ENCODE results near the gene BIRC6. TPM values are rescaled to one million over a fixed set of nuclear protein-coding genes. Genes with fewer than 3 reads are reported as not detected.

BIRC6 gene
- total and polyA plus RNA-seq, 2 donors (not counting 1 experiment from before 2014, with no cell fraction given), result 41.7 to 166 TPM

GRCh38 chr2:32627814-32628579 lies 271.2 kb downstream of the BIRC6 start, which contains the start of gene TTC27:
Gene TTC27, plus strand, starts transcription at chr2:32628050. Its CDS starts 243 bp downstream, at chr2:32628293.
- Histone ChIP-seq H3K4me2 (replicated peaks; ENCODE audit: low read depth, low read length, poor library complexity, severe bottlenecking) (peak within 1 kb of the TSS; percentile 87), H3K36me3 (replicated peaks in 1 of 2; ENCODE audit: control extremely low read depth in 1 of 2, control insufficient read depth in 1 of 2, extremely low read depth in 1 of 2, insufficient read depth in 2 of 2, low read length in 1 of 2) (peaks cover 8 to 15% of the 10 kb centered on the region in 2 experiments), H4K20me1 (ENCODE audit: control insufficient read depth, insufficient read depth, low read length, poor library complexity, severe bottlenecking) (no peaks in the 10 kb centered on the region), H3K4me3 (ENCODE audit: control extremely low read depth in 1 of 5, extremely low read depth in 1 of 5, insufficient read depth in 1 of 5, low read depth in 2 of 5, low read length in 4 of 5) (peak within 1 kb of the TSS; percentile 75 to 97 (median 80)), H3K27ac (ENCODE audit: low read length in 2 of 2) (peak within 1 kb of the TSS; percentile 39 to 66), H3K4me1 (ENCODE audit: control insufficient read depth in 2 of 2, insufficient read depth in 2 of 2, low read length in 2 of 2) (peaks cover 4 to 17% of the 10 kb centered on the region in 2 donors), H2AFZ (ENCODE audit: insufficient read depth, low read depth, low read length, poor library complexity, severe bottlenecking) (peak within 1 kb of the TSS; percentile 90), H3K9me3 (ENCODE audit: control extremely low read depth in 1 of 3, control insufficient read depth in 2 of 3, insufficient read depth in 1 of 3, low read length in 2 of 3) (no peaks in the 10 kb centered on the region), H3K9ac (ENCODE audit: low read length) (peak within 1 kb of the TSS; percentile 75), H3K79me2 (ENCODE audit: control insufficient read depth, insufficient read depth, low read length) (peaks cover 30% of the 10 kb centered on the region), H3K27me3 (replicated peaks in 1 of 4; ENCODE audit: control extremely low read depth in 1 of 4, control insufficient read depth in 3 of 4, insufficient read depth in 4 of 4, low read length in 3 of 4) (no peaks in the 10 kb centered on the region)
- peak; percentile 100 for ATAC-seq (ENCODE audit: low read depth)
- peak within 1 kb of the TSS; percentile 82 for H3K27ac Mint-ChIP-seq
- H3K9me3 Mint-ChIP-seq (ENCODE audit: insufficient read depth), result no peaks in the 10 kb centered on the region
- H3K4me3 Mint-ChIP-seq, result peak within 1 kb of the TSS; percentile 96
- no peaks in the 10 kb centered on the region for H3K27me3 Mint-ChIP-seq
- ChIA-PET CTCF (interaction anchor here (2.3 to 2.5 kb wide), 2 partner anchors 848 to 955 kb away, joined by 7 to 8 read pairs; partner anchors contain the start of gene RASGRP3), POLR2A (interaction anchor here (1.3 to 1.4 kb wide), 2 partner anchors 565 to 848 kb away, joined by 3 to 4 read pairs; partner anchors contain the start of gene SPAST)
- peak; percentile 94 for DNase-seq
- peaks cover 18% of the 10 kb centered on the region for H3K4me1 Mint-ChIP-seq
- intact Hi-C loops (cut with micrococcal nuclease), result loop anchor here (1.0 to 5.0 kb wide), 3 partner anchors 271 to 971 kb away; partner anchors contain the start of genes BIRC6, FAM98A and RASGRP3
- no peak for TF ChIP-seq CTCF (IDR thresholded peaks at IDR 0.05)
- under 1% methylated on average over 28 of the region's 39 CpGs for WGBS (ENCODE audit: insufficient coverage)

- Histone ChIP-seq H3K27me3 (replicated peaks in 1 of 4; ENCODE audit: control extremely low read depth in 1 of 4, control insufficient read depth in 3 of 4, insufficient read depth in 4 of 4, low read length in 3 of 4) (no peaks in the 10 kb centered on the region), H3K79me2 (ENCODE audit: control insufficient read depth, insufficient read depth, low read length) (peaks cover 30% of the 10 kb centered on the region), H3K4me2 (replicated peaks; ENCODE audit: low read depth, low read length, poor library complexity, severe bottlenecking) (no peak overlapping the region), H4K20me1 (ENCODE audit: control insufficient read depth, insufficient read depth, low read length, poor library complexity, severe bottlenecking) (no peaks in the 10 kb centered on the region), H3K9me3 (ENCODE audit: control extremely low read depth in 1 of 3, control insufficient read depth in 2 of 3, insufficient read depth in 1 of 3, low read length in 2 of 3) (no peaks in the 10 kb centered on the region), H3K27ac (ENCODE audit: low read length in 2 of 2) (no peak overlapping the region), H3K4me1 (ENCODE audit: control insufficient read depth in 2 of 2, insufficient read depth in 2 of 2, low read length in 2 of 2) (peaks cover 4 to 16% of the 10 kb centered on the region in 2 donors), H3K36me3 (replicated peaks in 1 of 2; ENCODE audit: control extremely low read depth in 1 of 2, control insufficient read depth in 1 of 2, extremely low read depth in 1 of 2, insufficient read depth in 2 of 2, low read length in 1 of 2) (peaks cover 17 to 46% of the 10 kb centered on the region in 2 experiments), H3K4me3 (ENCODE audit: control extremely low read depth in 1 of 5, extremely low read depth in 1 of 5, insufficient read depth in 1 of 5, low read depth in 2 of 5, low read length in 4 of 5) (no peak overlapping the region), H3K9ac (ENCODE audit: low read length) (no peak overlapping the region), H2AFZ (ENCODE audit: insufficient read depth, low read depth, low read length, poor library complexity, severe bottlenecking) (no peak overlapping the region)
- ATAC-seq (ENCODE audit: low read depth) (no peak), DNase-seq (no peak)
- no peak for TF ChIP-seq EZH2 (IDR thresholded peaks at IDR 0.05; ENCODE audit: borderline replicate concordance, insufficient read depth, low read depth, low read length, poor library complexity, severe bottlenecking)
- TF ChIP-seq CTCF (IDR thresholded peaks at IDR 0.05), result no peak
- H3K4me3 Mint-ChIP-seq, result no peak overlapping the region
- H3K4me1 Mint-ChIP-seq, result peaks cover 17% of the 10 kb centered on the region
- POLR2A ChIA-PET, result no interaction called here
- no peak overlapping the region for H3K27ac Mint-ChIP-seq
- CTCF ChIA-PET, result no interaction called here
- no peaks in the 10 kb centered on the region for H3K27me3 Mint-ChIP-seq
- no CpG with 5 or more reads among the region's 5 CpGs for WGBS (ENCODE audit: insufficient coverage)
- H3K9me3 Mint-ChIP-seq (ENCODE audit: insufficient read depth), result no peaks in the 10 kb centered on the region
- intact Hi-C loops (cut with micrococcal nuclease), result no loop called here
Observed at GRCh38 chr2:32632089-32632488, 275.3 kb downstream of the BIRC6 start.
